Ishikawa (cell line): ENCODE measurements around the gene PXDC1.

Source experiments
- CEBPB ChIP-seq: IDR thresholded peaks from 2 replicates; pipeline ENCODE4 v1.6.1; 2012
- CREB1 ChIP-seq: IDR thresholded peaks from 2 replicates; pipeline ENCODE4 v1.6.1; 2012; ENCODE audit warnings: low read depth
- EGR1 ChIP-seq: IDR thresholded peaks from 2 replicates; pipeline ENCODE4 v1.6.1; 2012
- EP300 ChIP-seq: IDR thresholded peaks from 2 replicates; pipeline ENCODE4 v1.6.1; 2012; ENCODE audit warnings: borderline replicate concordance
- FOXM1 ChIP-seq: IDR thresholded peaks from 2 replicates; pipeline ENCODE4 v1.6.1; 2012; ENCODE audit warnings: low read depth, borderline replicate concordance
- NFIC ChIP-seq: IDR thresholded peaks from 2 replicates; pipeline ENCODE4 v1.6.1; 2012
- RAD21 ChIP-seq: IDR thresholded peaks from 2 replicates; pipeline ENCODE4 v1.6.1; 2012; ENCODE audit warnings: low read depth
- TAF1 ChIP-seq: IDR thresholded peaks from 2 replicates; pipeline ENCODE4 v1.6.1; 2012; ENCODE audit warnings: low read depth, mild to moderate bottlenecking
- TCF12 ChIP-seq: IDR thresholded peaks from 2 replicates; pipeline ENCODE4 v1.6.1; 2012; ENCODE audit warnings: low read depth
- TEAD4 ChIP-seq: IDR thresholded peaks from 2 replicates; pipeline ENCODE4 v1.6.1; 2012
- USF1 ChIP-seq: IDR thresholded peaks from 2 replicates; pipeline ENCODE4 v1.6.1; 2012
- YY1 ChIP-seq: IDR thresholded peaks from 2 replicates; pipeline ENCODE4 v1.6.1; 2012; ENCODE audit warnings: low read depth
- ZBTB7A ChIP-seq: IDR thresholded peaks from 2 replicates; pipeline ENCODE4 v1.6.1; 2012; ENCODE audit warnings: low read depth
- TF ChIP-seq, protein P1 (sequence below): IDR thresholded peaks from 2 replicates; pipeline ENCODE4 v1.6.1; 2012
- TF ChIP-seq, protein P2 (sequence below): IDR thresholded peaks from 2 replicates; pipeline ENCODE4 v1.6.1; 2012; ENCODE audit warnings: low read depth, mild to moderate bottlenecking

The PXDC1 gene

DNA sequence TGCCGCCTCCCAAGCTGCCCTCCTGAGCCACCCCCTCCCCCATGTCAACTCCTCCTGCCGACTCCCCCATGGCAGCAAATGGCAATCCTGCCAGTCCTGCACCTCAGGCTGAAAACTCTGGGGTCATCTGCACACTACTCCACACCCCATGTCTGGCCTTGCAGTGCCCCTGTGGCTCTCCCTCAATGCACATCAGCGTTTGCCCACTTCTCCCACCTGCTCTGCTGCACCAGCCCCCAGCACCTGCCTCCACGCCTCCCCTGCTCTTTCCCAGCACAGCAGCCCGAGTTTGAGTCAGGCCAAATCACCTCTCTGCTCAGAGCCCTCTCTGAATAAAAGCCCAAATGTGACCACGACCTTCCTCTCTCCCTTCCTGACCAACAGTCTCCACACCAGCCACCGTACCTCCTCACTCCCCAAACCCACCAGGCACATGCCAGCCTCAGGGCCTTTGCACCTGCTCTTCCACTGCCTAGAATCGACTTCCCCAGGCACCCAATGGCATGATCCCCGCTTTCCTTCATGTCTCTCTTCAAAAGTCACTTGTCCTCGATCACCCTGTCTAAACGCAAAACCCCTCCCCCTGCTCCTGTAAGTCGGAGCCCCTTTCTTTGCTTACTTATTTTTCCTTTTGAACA lies 4.3 kb downstream of the PXDC1 start:
- no peak for TF ChIP-seq EGR1

DNA sequence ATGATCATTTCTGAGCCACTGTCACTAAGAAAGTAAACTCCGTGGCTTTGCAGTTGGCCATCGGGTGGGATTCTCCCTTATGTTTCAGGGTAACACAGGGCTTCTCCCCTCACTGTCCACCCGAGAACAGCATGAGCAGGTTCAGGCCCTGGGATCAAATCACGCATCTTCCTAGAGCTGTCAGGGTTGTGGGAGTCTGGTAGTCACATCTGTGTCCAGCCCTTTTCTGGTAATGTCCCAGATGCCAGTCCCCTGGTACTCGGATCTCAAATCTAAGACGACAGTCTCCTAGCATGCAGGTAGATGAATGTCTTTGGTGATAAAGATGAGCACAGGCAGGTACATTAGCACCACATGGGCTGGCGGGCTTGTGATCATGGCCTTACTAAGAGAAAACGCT lies 4.8 kb downstream of the PXDC1 start:
- TF ChIP-seq, protein P1, sequence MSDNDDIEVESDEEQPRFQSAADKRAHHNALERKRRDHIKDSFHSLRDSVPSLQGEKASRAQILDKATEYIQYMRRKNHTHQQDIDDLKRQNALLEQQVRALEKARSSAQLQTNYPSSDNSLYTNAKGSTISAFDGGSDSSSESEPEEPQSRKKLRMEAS = no peak
- TF ChIP-seq ZBTB7A (no peak), FOXM1 (no peak), EGR1 (no peak), USF1 (no peak), CEBPB (no peak), TEAD4 (no peak), TCF12 (no peak), RAD21 (no peak), YY1 (no peak), NFIC (no peak), TAF1 (no peak), CREB1 (no peak), EP300 (no peak)

- TF ChIP-seq EP300 (no peak), TCF12 (no peak), EGR1 (no peak), TAF1 (no peak), TEAD4 (no peak), RAD21 (no peak), YY1 (no peak), NFIC (no peak), CREB1 (no peak), ZBTB7A (no peak), FOXM1 (no peak), USF1 (no peak), CEBPB (no peak)
- TF ChIP-seq, protein P2, sequence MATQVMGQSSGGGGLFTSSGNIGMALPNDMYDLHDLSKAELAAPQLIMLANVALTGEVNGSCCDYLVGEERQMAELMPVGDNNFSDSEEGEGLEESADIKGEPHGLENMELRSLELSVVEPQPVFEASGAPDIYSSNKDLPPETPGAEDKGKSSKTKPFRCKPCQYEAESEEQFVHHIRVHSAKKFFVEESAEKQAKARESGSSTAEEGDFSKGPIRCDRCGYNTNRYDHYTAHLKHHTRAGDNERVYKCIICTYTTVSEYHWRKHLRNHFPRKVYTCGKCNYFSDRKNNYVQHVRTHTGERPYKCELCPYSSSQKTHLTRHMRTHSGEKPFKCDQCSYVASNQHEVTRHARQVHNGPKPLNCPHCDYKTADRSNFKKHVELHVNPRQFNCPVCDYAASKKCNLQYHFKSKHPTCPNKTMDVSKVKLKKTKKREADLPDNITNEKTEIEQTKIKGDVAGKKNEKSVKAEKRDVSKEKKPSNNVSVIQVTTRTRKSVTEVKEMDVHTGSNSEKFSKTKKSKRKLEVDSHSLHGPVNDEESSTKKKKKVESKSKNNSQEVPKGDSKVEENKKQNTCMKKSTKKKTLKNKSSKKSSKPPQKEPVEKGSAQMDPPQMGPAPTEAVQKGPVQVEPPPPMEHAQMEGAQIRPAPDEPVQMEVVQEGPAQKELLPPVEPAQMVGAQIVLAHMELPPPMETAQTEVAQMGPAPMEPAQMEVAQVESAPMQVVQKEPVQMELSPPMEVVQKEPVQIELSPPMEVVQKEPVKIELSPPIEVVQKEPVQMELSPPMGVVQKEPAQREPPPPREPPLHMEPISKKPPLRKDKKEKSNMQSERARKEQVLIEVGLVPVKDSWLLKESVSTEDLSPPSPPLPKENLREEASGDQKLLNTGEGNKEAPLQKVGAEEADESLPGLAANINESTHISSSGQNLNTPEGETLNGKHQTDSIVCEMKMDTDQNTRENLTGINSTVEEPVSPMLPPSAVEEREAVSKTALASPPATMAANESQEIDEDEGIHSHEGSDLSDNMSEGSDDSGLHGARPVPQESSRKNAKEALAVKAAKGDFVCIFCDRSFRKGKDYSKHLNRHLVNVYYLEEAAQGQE = no peak
- TF ChIP-seq, protein P1 = no peak
Observed at GRCh38 chr6:3746119-3746691, 5.3 kb downstream of the PXDC1 start.

DNA sequence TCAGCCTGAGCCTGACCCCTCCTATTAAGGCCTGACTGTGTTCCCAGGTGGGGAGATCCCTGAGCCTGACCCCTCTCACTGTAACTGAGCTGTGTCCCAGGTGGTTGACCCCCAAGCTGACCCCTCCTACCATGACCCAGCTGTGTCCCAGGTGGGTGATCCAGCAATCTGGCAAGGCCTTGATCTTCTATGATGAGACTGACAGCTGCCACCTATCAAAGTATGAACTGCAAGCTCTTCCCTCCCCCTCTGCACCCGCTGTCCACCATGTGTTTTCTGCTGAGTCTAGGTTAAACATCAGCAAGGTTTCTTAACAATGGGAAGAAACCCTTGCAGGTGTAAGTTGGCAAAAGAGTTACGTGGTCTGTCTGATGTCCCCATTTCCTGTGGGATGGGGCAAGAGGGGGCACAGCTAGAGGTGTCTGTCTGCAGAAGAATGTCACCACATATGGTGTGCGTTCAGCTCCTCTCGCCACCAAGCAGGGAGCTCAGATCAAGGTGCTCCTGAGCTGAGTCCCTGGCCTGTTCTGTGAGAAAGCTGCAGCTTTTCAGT lies 5.9 kb downstream of the PXDC1 start:
- TF ChIP-seq EGR1 (no peak), CREB1 (no peak), FOXM1 (no peak), ZBTB7A (no peak), YY1 (no peak), TAF1 (no peak), TEAD4 (no peak), CEBPB (no peak)
- TF ChIP-seq, protein P1 = no peak

DNA sequence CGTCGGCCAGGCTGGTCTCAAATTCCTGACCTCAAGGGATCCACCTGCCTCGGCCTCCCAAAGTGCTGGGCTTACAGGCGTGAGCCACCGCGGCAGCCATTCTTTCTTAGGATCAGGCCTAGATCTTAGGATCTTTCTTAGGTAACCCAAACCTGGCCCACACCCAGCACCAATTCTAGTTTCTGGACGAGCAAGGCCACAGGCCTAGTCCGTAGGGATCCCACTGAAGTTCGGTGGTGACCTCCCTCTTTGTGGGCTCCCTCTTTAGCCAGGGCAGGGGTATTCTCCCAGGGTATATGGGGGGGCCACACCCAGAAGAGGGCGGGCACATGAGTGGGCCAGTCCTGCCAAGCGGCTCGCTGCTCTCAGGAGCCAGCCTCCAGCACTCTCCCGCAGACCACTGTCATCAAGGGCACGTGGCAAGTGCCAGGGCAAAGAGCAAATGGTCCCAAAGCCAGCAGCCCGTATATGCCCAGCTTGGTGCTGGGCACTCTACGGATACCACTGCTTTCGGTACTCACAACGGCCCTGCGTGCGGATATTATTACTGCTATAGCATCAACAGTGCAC lies 6.5 kb downstream of the PXDC1 start:
- TF ChIP-seq, protein P1 = no peak
- TF ChIP-seq TCF12 (no peak), RAD21 (no peak), TAF1 (no peak), TEAD4 (no peak), EGR1 (no peak), USF1 (no peak), YY1 (no peak), CREB1 (no peak), FOXM1 (no peak), CEBPB (no peak), ZBTB7A (no peak)
- TF ChIP-seq, protein P2 = no peak
